MV-4-11 (cell line): ENCODE measurements around the gene AGAP1.
"Not testable (repeated sequence)": the region's sequence is repeated elsewhere in the genome, so short reads cannot be mapped to it uniquely, and the experiment has no call there.

ENCODE experiments used
- DNase-seq: peaks from one replicate; lab custom pipeline; 2025; lab: John Stamatoyannopoulos, UW

The AGAP1 gene

GRCh38 chr2:236075802-236076201, 582.0 kb downstream of the AGAP1 start:
- DNase-seq, result no peak

- DNase-seq, result no peak
Observed at GRCh38 chr2:236078297-236079255, 584.7 kb downstream of the AGAP1 start.

DNA sequence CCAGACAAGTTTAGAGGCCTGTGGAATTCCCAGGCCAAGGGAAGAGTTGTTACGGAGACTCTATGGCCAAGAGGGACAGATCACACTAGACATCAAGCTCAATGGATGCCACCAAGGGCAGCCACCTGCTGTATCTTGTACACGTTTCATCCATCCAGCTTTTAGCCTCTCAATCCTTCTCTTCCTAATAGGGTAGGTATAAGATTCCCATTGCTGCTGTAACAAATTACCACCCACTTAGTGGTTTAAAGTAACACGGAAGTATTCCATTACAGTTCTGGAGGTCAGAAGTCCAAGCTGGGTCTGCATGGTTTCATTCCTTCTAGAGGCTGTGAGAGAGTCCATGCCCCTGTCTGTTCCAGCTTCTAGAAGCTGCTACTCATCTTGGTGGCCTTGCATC, 586.6 kb downstream of the AGAP1 start:
- DNase-seq, result no peak

- DNase-seq, result no peak
Observed at GRCh38 chr2:236081171-236081570, 587.3 kb downstream of the AGAP1 start.

DNA sequence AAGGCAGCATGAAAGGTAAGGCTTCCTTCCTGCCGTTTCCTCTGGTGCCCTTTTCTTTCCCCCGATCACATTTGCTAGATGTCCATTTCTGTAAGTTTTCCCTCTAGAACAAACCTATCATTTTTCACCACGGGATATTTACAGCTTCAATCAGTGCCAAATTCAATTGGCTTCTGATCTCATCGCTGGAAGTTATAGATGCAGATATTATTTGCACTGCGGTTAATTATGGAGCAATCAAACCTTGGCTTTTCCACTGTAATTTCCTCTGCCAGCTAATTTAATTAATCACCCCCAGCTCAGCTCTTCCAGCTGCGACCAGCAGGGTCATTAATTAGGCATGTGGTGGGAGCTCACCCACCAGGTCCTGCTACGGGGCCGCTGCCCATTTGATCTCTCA, 588.2 kb downstream of the AGAP1 start:
- DNase-seq, result no peak

GRCh38 chr2:236083934-236084333, 590.1 kb downstream of the AGAP1 start:
- DNase-seq, result no peak

DNA sequence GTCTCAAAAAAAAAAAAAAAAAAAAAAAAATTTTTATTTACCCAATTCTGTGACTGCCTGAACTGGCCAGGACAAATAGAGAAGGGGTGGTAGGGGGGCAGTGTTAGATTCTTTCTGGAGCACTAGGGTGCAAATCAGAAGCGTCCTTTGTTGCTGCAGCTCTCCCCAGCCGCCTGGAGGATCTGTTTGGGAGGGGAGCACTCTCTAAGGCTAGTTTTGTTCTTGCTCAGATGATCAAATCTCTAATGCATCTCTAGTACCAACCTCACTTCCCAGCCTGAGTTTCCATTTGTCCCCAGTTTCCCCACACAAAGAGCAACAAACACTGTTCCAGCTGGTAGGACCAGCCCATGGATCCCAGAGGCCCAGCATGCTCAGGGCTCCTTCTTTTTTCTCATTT, 591.4 kb downstream of the AGAP1 start:
- DNase-seq, result no peak

- DNase-seq, result no peak
Observed at GRCh38 chr2:236085647-236086046, 591.8 kb downstream of the AGAP1 start.

GRCh38 chr2:236086403-236086970, 592.6 kb downstream of the AGAP1 start:
- DNase-seq, result no peak

GRCh38 chr2:236086971-236087465, 593.2 kb downstream of the AGAP1 start:
- no peak for DNase-seq

GRCh38 chr2:236088368-236089057, 594.7 kb downstream of the AGAP1 start:
- DNase-seq, result no peak

DNA sequence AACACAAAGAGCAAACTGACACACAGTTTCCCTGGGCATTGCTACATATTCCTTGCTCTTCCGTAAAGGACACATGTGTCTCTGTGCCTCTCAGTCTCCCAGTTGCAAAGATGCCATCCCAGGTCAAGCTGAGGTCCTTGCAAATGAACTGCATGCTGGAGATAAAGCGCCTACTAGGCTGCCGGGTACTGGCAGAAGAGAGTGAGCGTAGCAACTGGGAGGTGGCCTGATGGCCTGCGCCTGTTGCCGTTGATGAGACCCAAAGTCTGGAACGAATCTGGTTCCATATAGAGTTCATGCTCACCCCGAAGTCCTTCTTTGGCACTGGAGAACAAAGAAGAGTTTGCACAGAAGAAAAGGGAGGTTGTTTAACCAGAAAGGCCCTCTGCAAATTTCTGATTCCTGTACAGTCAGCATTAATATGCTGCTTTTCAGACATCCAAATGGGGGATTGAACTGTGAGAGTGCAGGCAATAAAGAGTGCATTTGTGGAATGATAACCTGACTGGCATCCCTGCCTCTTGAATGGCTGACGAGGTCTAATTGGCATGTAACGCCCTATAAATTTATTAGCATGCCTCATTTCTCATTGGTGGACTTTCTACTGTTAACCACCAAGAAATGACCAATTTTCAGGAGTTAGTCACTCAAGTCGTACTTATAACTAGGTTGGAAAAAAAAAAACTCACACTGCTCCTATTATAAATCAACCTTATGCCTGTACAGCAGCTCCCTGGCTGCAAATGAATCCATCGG, 595.6 kb downstream of the AGAP1 start:
- no peak for DNase-seq

- no peak for DNase-seq
Observed at GRCh38 chr2:236090027-236090382, 596.2 kb downstream of the AGAP1 start.

- DNase-seq, result not testable (repeated sequence)
Observed at GRCh38 chr2:236090826-236091225, 597.0 kb downstream of the AGAP1 start.

- no peak for DNase-seq
Observed at GRCh38 chr2:236092714-236093113, 598.9 kb downstream of the AGAP1 start.

- DNase-seq, result no peak
Observed at GRCh38 chr2:236093134-236093533, 599.3 kb downstream of the AGAP1 start.

- DNase-seq, result no peak
Observed at GRCh38 chr2:236095504-236095903, 601.7 kb downstream of the AGAP1 start.

DNA sequence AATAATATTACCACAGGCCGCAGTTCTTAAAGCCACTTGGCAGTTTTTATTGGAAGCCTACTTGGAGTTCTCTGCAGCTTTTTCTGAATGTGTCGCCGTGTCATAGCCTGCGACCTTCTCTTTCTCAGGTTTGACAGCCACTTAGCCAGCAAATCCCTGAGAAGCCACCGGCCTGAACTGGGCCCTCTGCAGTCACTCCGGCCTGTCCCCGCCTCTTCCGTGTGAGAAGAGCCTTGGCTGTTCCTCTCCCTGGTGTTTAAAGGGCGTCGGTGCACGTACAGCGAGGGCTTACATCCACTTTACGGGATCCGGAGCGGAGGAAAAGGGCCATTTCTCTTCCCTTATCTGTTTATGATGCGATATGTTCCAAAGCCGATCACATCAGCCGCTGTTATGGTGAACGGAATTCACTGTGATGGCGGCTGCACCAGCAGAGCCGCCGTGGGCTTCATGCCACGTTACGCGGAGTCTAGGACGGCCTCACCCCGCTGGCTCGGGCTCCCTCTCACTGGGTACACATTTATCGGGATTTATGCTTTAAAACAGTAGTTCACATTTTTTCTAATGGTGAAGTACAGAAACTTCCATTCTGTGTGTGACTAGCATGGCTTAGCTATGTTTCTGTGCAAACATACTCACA, 607.6 kb downstream of the AGAP1 start:
- DNase-seq, result no peak

GRCh38 chr2:236102971-236103370, 609.1 kb downstream of the AGAP1 start:
- no peak for DNase-seq

DNA sequence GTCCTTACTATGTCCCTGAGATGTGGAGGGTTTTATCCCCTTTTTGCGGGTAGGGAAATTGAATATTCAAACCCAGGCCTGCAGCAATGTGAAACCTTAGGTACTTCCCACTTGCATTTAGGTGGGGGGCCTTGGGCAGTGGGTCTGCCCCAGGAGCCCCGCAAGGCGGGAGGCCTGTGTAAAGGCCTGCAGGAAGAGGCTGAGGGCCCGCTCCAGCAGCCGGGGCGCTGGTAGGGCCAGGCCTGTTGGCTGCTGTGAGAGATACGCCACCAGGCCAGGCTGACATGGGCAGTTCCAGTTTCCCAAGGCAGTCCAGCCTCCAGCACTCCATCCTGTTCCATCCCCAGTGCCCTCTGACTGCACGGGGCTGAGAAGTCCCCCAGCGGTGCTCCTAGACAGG, 610.1 kb downstream of the AGAP1 start:
- no peak for DNase-seq

- no peak for DNase-seq
Observed at GRCh38 chr2:236105955-236106607, 612.2 kb downstream of the AGAP1 start.
